HepG2 (cell line): ENCODE data around the gene VGLL4. TPM values are rescaled to one million over a fixed set of nuclear protein-coding genes. Genes with fewer than 3 reads are reported as not detected.

ENCODE experiments used
- ATAC-seq: fragments of 200-7000 bp; cut with Tn5 transposase; 3 replicates; pipeline ENCODE4 v1.9.1; 2020; ENCODE audit warnings: mild to moderate bottlenecking, moderate library complexity
- BruUV-seq: library from RNA; stranded (reverse); fragments of 400-500 nt; replicated peaks from 2 replicates; lab custom pipeline; 2021; lab: Mats Ljungman, UMichigan
- CTCF ChIA-PET: fragments of 300-600 bp; formaldehyde crosslinking; extraction: SDS; loops from one replicate; lab custom pipeline; 2021; ENCODE audit warnings: low total read pairs, inconsistent platforms, low intra/inter-chr PET ratio; lab: Yijun Ruan, JAX
- POLR2A ChIA-PET: fragments of 350-600 bp; sonication (Branson Sonifier 250); formaldehyde crosslinking; loops from one replicate; lab custom pipeline; 2020; ENCODE audit warnings: antibody characterized with exemption, inconsistent platforms; lab: Yijun Ruan, JAX
- DNase-seq: peaks from one replicate; pipeline ENCODE4 v3.0.0-alpha.2; 2015; ENCODE audit warnings: low spot score
- FAIRE-seq: peaks from 3 replicates; lab custom pipeline; 2011; peaks lifted over from hg19 to GRCh38; lab: Jason Lieb, UNC
- H2AFZ ChIP-seq: one replicate; pipeline ENCODE4 v1.6.1; 2011; ENCODE audit warnings: low read length, inconsistent platforms
- H3K27ac ChIP-seq: fragments of 300-600 bp; 3 replicates; pipeline ENCODE4 v1.8.0; 2011; ENCODE audit warnings: mixed run types, mild to moderate bottlenecking, mixed read lengths, low read length, inconsistent platforms; ENCODE audit not compliant: insufficient read depth; ENCODE audit errors: extremely low read length
- H3K27me3 ChIP-seq, 2 experiments: fragments of 200-600 bp in 1 of 2; 2 replicates in 1 of 2; 3 replicates in 1 of 2; pipeline versions ENCODE4 v1.6.0 to v1.8.0; 2011; ENCODE audit warnings: low read length in 2 of 2, mild to moderate bottlenecking in 2 of 2, moderate library complexity in 2 of 2, inconsistent platforms in 1 of 2; ENCODE audit not compliant: insufficient read depth in 2 of 2, control insufficient read depth in 1 of 2
- H3K36me3 ChIP-seq, 2 experiments: fragments of 200-600 bp in 1 of 2; replicated peaks in 1 of 2; 2 replicates in 1 of 2; 3 replicates in 1 of 2; pipeline versions ENCODE4 v1.5.1 to v1.8.0; 2011; ENCODE audit warnings: low read length in 2 of 2, inconsistent platforms in 1 of 2; ENCODE audit not compliant: insufficient read depth in 2 of 2, control insufficient read depth in 1 of 2
- H3K4me1 ChIP-seq: 2 replicates; pipeline ENCODE4 v1.5.1; 2012; ENCODE audit warnings: low read length, inconsistent platforms; ENCODE audit not compliant: insufficient read depth
- H3K4me2 ChIP-seq: 2 replicates; pipeline ENCODE4 v1.6.0; 2011; ENCODE audit warnings: low read depth, low read length, inconsistent platforms
- H3K4me3 ChIP-seq, 3 experiments: fragments of 200-600 bp in 1 of 3; sonication (generic), shearing (Covaris generic) in 1 of 3; replicated peaks in 1 of 3; 2 replicates each; pipeline ENCODE4 v1.5.1; 2011 to 2016; ENCODE audit warnings: low read length in 3 of 3, inconsistent platforms in 2 of 3, low read depth in 2 of 3, mild to moderate bottlenecking in 2 of 3, control low read depth in 1 of 3, mixed read lengths in 1 of 3; ENCODE audit not compliant: insufficient read depth in 1 of 3
- H3K79me2 ChIP-seq: one replicate; pipeline ENCODE4 v1.6.1; 2011; ENCODE audit warnings: low read length, inconsistent platforms; ENCODE audit not compliant: insufficient read depth
- H3K9ac ChIP-seq: 2 replicates; pipeline ENCODE4 v1.6.0; 2011; ENCODE audit warnings: mild to moderate bottlenecking, low read depth, low read length, inconsistent platforms; ENCODE audit not compliant: insufficient read depth
- H3K9me3 ChIP-seq: 2 replicates; pipeline ENCODE4 v1.5.1; 2012; ENCODE audit warnings: mild to moderate bottlenecking, low read length
- H4K20me1 ChIP-seq: 2 replicates; pipeline ENCODE4 v1.6.0; 2011; ENCODE audit warnings: inconsistent platforms, mild to moderate bottlenecking, low read length, moderate library complexity; ENCODE audit not compliant: insufficient read depth
- ARNTL ChIP-seq: sonication (generic); formaldehyde crosslinking; IDR thresholded peaks from 2 replicates; pipeline ENCODE4 v1.4.0; 2020; ENCODE audit warnings: mild to moderate bottlenecking, missing genetic modification reagents
- CREM ChIP-seq, 2 experiments: sonication (generic) in 1 of 2; formaldehyde crosslinking in 1 of 2; IDR thresholded peaks; 2 replicates each; pipeline versions ENCODE4 v1.4.0 to v1.6.1; 2016 to 2020; ENCODE audit warnings: antibody characterized with exemption in 1 of 2, mild to moderate bottlenecking in 1 of 2, missing genetic modification reagents in 1 of 2
- DRAP1 ChIP-seq: IDR thresholded peaks from 2 replicates; pipeline ENCODE4 v1.6.1; 2016; ENCODE audit warnings: missing genetic modification reagents, missing compliant biosample characterization
- MXD3 ChIP-seq: IDR thresholded peaks from 2 replicates; pipeline ENCODE4 v1.6.1; 2016; ENCODE audit warnings: mild to moderate bottlenecking, missing biosample characterization, missing genetic modification reagents
- PHF5A ChIP-seq: IDR thresholded peaks from one replicate; pipeline ENCODE4 v1.6.1; 2018; ENCODE audit warnings: low read depth, missing genetic modification reagents; ENCODE audit not compliant: unreplicated experiment
- PHF8 ChIP-seq: sonication (generic); formaldehyde crosslinking; IDR thresholded peaks from 2 replicates; pipeline ENCODE4 v1.5.0; 2020; ENCODE audit warnings: missing genetic modification reagents
- POGZ ChIP-seq: sonication (generic); formaldehyde crosslinking; IDR thresholded peaks from 2 replicates; pipeline ENCODE4 v1.4.0; 2020; ENCODE audit warnings: mild to moderate bottlenecking, missing genetic modification reagents
- RBAK ChIP-seq: sonication (generic); formaldehyde crosslinking; IDR thresholded peaks from 2 replicates; pipeline ENCODE4 v1.5.1; 2020; ENCODE audit warnings: mild to moderate bottlenecking, missing genetic modification reagents
- RELA ChIP-seq: sonication (generic); formaldehyde crosslinking; IDR thresholded peaks from 2 replicates; pipeline ENCODE4 v1.4.0; 2020; ENCODE audit warnings: missing genetic modification reagents
- TP53 ChIP-seq: sonication (generic); formaldehyde crosslinking; conservative IDR thresholded peaks from 2 replicates; pipeline ENCODE4 v1.4.0; 2020; ENCODE audit warnings: missing genetic modification reagents
- ZBTB20 ChIP-seq: sonication (generic); formaldehyde crosslinking; IDR thresholded peaks from 2 replicates; pipeline ENCODE4 v1.8.1; 2023; ENCODE audit warnings: missing genetic modification reagents, low read depth, mild to moderate bottlenecking, borderline replicate concordance
- ZNF256 ChIP-seq: sonication (generic); formaldehyde crosslinking; conservative IDR thresholded peaks from 2 replicates; pipeline ENCODE4 v1.4.0; 2020; ENCODE audit warnings: missing genetic modification reagents
- whole genome bisulfite sequencing: methylation state at CpG from one replicate; pipeline ENCODE4 v1.1.6; 2017; ENCODE audit warnings: low lambda C conversion rate; 5-methylcytosine and 5-hydroxymethylcytosine counted together
- in situ Hi-C: cut with HindIII; loops from 2 replicates; pipeline ENCODE4 v1.10.0; 2017; ENCODE audit warnings: low pct_unique_long_range_greater_than_20kb; ENCODE audit not compliant: extremely low pct_ligation_motif_present
- intact Hi-C: fragments of 100-400 bp; cut with micrococcal nuclease; formaldehyde crosslinking; loops from one replicate; pipeline ENCODE4 v1.10.0; 2022; ENCODE audit not compliant: unreplicated experiment
- polyA plus RNA-seq, 8 experiments: library from polyadenylated mRNA; depleted of rRNA in 3 of 8; stranded (reverse) in 7 of 8; unstranded in 1 of 8; fragments of >200 nt; fragmentation: Illumina TruSeq in 4 of 8; extraction: Trizol in 4 of 8; gene quantifications; 2 replicates each; pipeline versions ENCODE4 v1.2.1 to v1.2.3, GENCODE V29; 2011 to 2016; ENCODE audit warnings: low read depth in 4 of 8, missing spikeins in 1 of 8, mixed read lengths in 1 of 8; ENCODE audit not compliant: insufficient read depth in 1 of 8
- total RNA-seq, 5 experiments: library from RNA; depleted of rRNA; stranded (reverse); fragments of >200 nt; fragmentation: Illumina TruSeq; extraction: Trizol; gene quantifications; 2 replicates each; pipeline ENCODE4 v1.2.3, GENCODE V29; 2016; ENCODE audit warnings: low read depth in 1 of 5
- TF ChIP-seq, protein P1 (sequence below): sonication (generic); formaldehyde crosslinking; IDR thresholded peaks from 2 replicates; pipeline ENCODE4 v1.5.0; 2020; ENCODE audit warnings: mild to moderate bottlenecking, missing genetic modification reagents

The VGLL4 gene
- total and polyA plus RNA-seq, 2 of the 13 experiments (the other 11 are each of a cell fraction or from before 2014, with no cell fraction given), result 23.2 to 39.0 TPM

- TF ChIP-seq, protein P1, sequence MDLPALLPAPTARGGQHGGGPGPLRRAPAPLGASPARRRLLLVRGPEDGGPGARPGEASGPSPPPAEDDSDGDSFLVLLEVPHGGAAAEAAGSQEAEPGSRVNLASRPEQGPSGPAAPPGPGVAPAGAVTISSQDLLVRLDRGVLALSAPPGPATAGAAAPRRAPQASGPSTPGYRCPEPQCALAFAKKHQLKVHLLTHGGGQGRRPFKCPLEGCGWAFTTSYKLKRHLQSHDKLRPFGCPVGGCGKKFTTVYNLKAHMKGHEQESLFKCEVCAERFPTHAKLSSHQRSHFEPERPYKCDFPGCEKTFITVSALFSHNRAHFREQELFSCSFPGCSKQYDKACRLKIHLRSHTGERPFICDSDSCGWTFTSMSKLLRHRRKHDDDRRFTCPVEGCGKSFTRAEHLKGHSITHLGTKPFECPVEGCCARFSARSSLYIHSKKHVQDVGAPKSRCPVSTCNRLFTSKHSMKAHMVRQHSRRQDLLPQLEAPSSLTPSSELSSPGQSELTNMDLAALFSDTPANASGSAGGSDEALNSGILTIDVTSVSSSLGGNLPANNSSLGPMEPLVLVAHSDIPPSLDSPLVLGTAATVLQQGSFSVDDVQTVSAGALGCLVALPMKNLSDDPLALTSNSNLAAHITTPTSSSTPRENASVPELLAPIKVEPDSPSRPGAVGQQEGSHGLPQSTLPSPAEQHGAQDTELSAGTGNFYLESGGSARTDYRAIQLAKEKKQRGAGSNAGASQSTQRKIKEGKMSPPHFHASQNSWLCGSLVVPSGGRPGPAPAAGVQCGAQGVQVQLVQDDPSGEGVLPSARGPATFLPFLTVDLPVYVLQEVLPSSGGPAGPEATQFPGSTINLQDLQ (CRISPR knock-in tag), result no peak
- TF ChIP-seq PHF8 (CRISPR knock-in tag) (no peak), CREM (IDR thresholded peaks at IDR 0.05) (no peak), CREM (CRISPR knock-in tag; IDR thresholded peaks at IDR 0.05) (no peak), RBAK (CRISPR knock-in tag) (no peak)
Measured at GRCh38 chr3:11549580-11550140, 94.1 kb downstream of the VGLL4 start (continued).

DNA sequence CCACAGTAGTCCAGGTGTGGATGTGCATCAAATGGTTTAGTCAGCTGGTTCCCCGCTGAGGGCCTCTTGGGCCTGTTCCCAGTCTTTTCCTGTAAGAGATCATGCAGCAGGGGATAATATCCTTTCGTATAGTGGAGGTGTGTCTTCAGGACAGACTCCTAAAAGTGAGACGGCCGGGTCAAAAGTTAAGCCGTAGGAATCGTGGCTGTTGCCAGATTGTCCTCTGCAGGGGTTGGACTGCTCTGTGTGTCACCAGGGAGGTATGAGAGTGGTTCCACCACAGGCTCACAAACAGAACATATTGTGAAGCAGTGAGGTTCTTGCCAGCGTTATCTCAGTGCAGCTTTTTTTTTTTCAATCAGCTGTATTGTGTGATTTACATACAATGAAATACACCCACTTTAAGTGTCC is 95.0 kb downstream of the VGLL4 start:
- no TSS peak for BruUV-seq
- H3K4me2 ChIP-seq, result no peak overlapping the region
- H3K4me3 ChIP-seq, result no peak overlapping the region
- H3K27me3 ChIP-seq, result no peaks in the 10 kb centered on the region
- no peaks in the 10 kb centered on the region for H3K9me3 ChIP-seq
- H3K4me1 ChIP-seq, result peaks cover 12% of the 10 kb centered on the region
- H3K36me3 ChIP-seq, result peaks cover 0 to 3% of the 10 kb centered on the region in 2 experiments; a peak in 2 of 5 replicates
- DNase-seq (no peak), ATAC-seq (no peak), FAIRE-seq (no peak)
- no peak overlapping the region for H2AFZ ChIP-seq
- TF ChIP-seq TP53 (no peak), DRAP1 (CRISPR knock-in tag) (no peak), ARNTL (CRISPR knock-in tag) (no peak), MXD3 (CRISPR knock-in tag) (no peak), PHF5A (no peak), ZBTB20 (CRISPR knock-in tag) (no peak), POGZ (CRISPR knock-in tag) (no peak), RELA (CRISPR knock-in tag) (no peak), ZNF256 (CRISPR knock-in tag) (no peak)
- 0 out of 2 replicates have a peak, but pooled peaks cover 5% of the 10 kb centered on the region for H4K20me1 ChIP-seq
- ChIA-PET POLR2A (no interaction called here), CTCF (no interaction called here)
- no peaks in the 10 kb centered on the region for H3K79me2 ChIP-seq
- intact Hi-C loops, result no loop called here
- in situ Hi-C loops, result no loop called here
- 93% methylated on average over 7 of the region's 7 CpGs for WGBS
- no peak overlapping the region for H3K9ac ChIP-seq
- H3K27ac ChIP-seq, result no peak overlapping the region
